Dermis microvascular lymphatic vessel endothelial cell (primary cell): ENCODE data around the gene NDEL1. TPM values are rescaled to one million over a fixed set of nuclear protein-coding genes. Genes with fewer than 3 reads are reported as not detected.

Experiments
- DNase-seq, 2 donors: peaks; one replicate each; pipeline versions ENCODE4 v3.0.0 to v3.0.0-alpha.2; 2010; ENCODE audit warnings: low read depth in 2 of 2
- total RNA-seq: library from RNA; depleted of rRNA; stranded (reverse); fragments of >200 nt; gene quantifications from 2 replicates; pipeline ENCODE4 v1.2.1, GENCODE V29; 2014

Gene NDEL1
- total RNA-seq, 1 donor from 2014 or later, result 25.0 TPM

DNA sequence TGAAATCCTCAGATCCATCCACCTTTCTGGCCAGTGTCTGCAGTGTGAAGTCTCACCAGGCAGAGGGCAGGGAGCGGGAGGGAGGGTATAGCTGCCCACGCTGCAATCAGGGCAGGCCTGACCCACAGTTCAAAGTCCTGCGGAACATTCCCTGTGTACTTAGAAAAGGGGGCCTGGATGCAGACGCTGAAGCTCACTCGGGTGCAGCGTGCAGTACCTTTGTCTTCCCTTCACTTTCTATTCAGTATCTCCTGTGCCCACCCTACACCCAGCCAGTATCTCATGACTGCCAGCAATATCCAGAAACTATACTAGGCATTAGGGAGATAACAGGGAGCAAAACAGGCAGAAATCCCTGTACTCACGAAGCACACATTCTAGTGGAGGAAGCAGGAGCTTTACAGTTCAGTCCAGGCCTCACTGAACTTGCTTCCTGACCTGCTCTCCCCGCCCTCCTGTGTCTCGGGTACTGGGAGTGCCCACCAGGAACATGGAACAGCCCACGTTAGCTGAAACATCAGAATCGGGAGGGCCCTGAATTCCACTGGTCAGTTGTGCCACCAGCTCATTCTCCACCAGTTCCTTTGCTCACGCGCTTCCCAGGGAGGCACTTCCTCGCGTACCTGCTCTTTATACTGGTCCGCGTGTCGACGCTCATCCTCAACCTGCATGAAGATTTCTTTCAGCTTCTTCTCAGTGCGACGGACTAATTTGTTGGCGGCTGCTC lies 42.2 kb downstream of the NDEL1 start:
- DNase-seq, result no peak

DNA sequence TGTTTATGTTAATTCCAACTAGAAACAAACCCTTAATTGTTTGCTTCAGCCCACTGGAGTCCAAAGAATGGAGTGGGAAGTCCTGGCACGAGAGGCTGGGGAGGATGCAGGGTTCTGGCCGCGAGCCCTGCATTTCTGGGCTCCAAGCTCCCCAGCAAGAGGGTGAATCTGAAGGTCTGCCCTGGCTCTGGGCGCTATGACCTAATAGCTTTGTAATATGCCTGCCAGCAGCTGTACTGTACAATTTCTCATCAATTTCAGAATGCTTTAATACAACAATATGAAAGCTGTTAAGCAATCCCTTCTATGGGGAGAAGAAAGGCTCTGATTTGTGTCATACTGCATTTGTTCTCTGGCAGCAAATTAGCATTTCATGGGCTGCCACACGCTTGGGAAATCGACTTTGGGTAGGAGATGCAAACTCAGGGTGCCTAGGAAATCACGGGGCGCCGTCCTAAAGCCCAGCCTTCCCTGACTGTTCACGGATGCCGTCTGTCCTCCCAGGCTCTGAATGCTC lies 43.8 kb downstream of the NDEL1 start:
- no peak for DNase-seq

DNA sequence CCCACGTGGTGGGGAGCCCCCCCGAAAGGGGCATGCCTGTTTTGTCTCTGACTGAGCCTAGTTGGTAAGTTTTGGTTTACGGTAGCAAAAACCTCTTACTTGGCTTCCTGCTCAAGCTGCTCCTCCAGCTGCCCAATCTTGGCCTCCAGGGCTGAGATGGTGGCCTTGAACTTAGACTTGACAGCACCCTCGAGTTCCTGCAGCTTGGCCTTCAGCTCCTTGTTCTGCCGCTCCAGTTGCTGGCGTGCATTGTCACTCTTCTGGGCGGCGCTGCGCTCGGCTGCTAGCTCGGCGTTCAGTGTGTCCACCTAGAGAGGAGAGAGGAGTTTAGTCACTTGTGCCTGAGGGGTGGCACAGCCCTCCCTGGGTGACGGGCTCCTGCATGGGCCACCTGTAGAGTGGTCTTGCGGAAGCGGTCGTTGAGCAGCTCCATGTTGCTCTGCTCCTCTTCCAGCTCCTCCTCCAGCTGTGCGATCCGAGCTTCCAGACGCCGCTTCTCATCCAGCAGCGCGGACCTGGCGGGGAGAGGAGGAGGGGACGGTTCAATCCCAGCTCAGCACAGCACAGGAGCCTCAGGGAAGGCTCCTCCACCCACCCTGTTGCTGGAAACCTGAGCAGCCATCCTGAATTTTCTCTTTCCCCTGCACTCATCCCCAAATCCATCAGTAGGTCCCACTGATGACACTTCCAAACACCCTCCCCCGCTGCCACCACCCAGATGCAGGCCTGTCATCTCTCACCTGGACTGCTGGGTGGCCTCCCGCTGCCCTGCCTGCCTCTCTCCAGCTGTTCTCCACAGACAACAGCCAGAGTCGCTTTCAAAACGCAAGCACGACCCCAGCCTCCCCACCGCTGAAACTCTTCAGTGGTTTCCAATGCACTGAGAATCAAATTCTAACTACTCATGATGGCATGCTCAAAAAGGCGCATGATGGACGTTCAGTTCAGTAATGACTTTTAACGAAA lies 44.6 kb downstream of the NDEL1 start:
- no peak for DNase-seq

DNA sequence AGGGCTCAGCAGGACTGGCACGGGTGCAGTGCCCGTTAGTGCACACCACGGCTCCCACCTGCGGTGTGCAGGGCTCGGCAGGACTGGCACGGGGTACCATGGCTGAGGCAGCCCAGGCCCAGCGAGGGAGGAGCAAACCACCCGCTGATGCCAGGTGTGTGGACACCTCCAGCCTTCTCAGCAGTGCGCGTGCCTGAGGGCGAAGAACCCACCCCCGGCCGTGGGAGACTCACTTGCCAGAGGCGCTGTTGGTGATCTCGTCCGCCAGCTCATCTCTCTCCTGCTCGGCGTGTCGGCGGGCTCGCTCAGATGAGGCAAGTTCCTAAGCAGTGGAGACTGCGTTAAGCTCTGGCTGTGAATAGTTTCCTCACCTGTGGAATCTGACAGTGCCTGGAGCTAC lies 45.4 kb downstream of the NDEL1 start:
- DNase-seq, result no peak

DNA sequence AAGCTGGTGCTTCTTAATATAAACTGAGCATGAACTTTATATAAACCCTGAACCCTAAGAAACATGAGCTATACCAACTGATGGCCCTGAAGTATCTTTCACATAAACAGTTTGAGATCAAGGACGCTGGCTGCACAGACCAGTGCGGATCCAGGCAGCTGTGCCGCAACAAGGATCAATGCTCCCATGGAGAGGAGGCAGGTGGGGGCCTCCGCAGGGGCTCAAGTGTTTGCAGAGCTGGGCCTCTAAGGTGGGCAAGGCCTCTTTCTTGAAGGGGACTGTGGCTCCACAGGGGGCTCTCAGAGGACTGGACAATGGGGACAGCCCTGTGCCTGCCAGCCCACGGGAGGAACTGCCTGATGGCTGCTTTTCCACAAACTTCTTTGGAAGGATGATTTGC lies 46.0 kb downstream of the NDEL1 start:
- no peak for DNase-seq

DNA sequence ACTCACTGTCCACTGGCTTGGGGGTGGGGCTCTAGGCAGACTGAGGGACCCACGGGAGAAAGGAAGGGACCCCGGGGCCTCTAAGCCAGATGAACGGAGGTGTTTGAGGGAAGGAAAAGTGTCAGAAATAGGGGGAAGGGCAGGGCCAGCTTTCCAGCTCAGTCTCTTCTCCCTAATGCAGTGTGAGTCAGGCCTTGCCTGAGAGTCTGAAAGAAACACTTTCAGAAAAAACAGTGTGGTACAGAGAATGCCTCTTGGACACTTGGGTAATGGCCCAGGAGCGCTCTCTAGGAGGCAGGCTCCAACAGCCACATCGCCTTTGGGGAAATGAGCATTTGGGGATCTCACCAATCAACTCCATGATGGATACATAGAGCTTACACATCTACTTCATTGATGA lies 46.9 kb downstream of the NDEL1 start:
- DNase-seq, result no peak

DNA sequence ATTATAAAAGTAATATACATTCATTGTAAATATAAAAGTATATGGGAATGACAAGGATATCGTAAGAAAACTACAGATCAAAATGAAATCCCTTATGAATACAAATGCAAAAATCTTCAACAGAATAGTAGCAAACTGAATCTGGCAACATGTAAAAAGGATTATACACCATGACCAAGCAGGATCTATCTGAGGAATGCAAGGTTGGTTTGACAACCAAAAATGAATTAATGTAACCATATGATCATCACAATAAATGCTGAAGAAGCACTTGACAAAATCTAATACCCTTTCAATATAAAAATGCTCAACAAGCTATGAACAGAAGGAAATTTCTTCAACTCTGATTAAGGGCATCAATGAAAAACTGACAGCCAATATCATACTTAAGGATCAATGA lies 48.8 kb downstream of the NDEL1 start:
- DNase-seq, result no peak

DNA sequence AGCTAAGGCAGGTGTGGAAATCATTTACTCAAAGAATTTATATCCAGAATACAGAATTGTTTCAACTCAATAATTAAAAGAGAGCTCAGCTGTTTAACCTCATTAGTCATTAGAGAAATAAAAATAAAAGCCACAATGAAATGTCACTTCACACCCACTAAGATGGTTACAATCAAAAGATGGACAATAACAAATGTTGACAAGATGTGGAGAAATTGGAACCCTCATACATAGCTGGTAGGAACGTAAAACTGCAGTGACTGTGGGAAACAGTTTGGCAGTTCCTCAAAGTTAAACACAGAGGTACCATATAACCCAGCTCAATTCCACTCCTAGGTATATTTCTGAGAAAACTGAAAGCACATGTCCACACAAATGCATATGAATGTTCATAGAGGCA lies 49.8 kb downstream of the NDEL1 start:
- no peak for DNase-seq

DNA sequence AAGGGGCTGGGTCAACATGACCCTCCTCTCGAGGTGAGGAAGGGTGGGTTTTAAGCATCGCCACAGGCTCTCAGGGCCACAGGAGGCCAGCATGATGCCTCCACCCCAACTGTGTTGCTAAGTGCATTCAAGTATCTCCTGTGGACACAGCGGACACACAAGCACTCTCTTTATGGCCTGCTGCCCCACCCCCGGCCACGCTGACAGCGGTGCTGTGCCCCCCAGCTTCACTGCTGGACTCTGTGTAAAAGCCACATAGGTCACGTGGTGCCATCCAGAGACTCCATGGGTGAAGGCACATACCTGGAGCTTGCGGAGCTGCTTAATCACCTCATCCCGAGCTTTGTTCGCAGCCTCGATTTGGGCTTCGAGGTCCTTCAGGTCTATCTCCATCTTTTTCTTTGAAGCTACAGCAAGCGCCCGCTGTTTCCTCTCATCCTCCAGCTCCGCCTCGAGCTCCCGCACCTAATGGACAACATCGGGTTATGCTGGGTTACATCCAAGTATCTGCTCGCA lies 51.5 kb downstream of the NDEL1 start:
- DNase-seq, result no peak

DNA sequence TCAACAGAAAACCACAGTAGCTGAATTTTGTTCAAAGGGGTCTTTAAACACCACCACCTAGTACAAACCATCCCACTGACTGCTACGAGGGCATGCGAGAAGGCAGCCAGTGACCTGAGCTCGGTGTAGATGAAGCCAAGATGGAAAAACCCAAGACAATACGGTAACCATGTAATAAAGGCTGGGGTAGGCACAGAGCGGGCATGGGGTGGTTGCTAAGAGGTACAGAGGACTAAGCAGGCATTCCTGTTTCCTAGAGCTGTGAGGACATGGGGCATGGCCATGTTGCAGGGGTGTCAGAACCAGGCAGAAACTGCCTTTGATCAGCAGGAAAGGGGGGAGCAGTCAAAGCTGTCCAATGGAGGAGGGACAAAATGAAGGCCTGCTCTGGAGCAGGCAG lies 52.1 kb downstream of the NDEL1 start:
- DNase-seq, result no peak

DNA sequence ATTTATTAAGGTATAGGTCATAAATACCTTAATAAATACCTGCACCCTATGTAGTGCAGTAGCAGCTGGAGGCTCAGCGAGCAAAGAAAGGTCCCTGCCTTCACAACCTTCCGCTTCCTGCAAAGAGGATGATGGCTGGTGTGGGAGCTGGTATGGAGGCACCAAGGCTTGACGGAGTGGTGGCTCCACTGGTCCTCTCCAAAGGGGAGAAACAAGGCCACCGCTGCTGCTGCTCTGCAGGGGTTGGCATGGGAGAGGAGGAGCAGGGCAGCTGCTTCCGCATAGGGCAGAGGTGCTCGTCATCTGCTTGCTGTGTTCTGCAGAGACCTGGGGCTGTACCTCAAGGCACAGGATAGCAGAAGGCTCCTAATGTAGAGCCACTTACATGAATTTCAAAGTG lies 52.8 kb downstream of the NDEL1 start:
- no peak for DNase-seq

DNA sequence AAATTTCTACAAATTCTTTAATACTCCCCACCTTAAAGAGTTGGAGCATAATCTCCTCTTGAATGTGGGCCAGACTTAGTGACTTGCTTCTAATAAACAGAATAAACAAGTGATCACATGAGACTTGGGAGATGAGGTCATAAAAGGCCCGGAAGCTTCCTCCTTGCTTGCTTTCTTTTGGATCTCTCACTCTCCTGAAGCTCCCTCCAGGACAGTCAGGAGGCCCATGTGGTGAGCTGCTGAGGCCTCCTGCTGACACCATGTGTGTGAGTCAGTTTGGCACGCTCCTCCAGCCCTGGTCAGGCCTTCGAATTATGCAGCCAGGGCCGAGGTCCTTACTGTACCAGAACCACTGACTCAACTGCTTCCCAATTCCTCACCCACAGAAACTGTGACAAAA lies 53.2 kb downstream of the NDEL1 start:
- peak in 1 of 2 donors; percentile 60 for DNase-seq

DNA sequence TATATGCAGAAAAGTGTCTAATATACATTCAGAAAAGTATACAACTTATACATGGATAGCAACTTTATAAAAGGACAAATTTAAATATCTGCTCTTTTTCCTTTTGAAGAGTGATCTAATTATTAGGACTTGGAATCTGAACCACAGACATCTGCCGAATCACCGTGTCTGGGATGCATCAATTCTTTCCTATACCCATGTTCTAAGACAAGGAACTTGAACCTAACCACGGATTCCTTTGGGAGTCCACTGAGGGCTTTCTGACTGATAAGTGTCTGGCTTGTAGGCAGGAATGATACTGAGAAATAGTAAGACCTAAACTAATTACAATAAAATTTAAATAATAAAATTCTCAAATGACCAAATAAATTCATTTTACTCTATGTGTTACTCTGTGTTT lies 54.2 kb downstream of the NDEL1 start:
- DNase-seq, result no peak

DNA sequence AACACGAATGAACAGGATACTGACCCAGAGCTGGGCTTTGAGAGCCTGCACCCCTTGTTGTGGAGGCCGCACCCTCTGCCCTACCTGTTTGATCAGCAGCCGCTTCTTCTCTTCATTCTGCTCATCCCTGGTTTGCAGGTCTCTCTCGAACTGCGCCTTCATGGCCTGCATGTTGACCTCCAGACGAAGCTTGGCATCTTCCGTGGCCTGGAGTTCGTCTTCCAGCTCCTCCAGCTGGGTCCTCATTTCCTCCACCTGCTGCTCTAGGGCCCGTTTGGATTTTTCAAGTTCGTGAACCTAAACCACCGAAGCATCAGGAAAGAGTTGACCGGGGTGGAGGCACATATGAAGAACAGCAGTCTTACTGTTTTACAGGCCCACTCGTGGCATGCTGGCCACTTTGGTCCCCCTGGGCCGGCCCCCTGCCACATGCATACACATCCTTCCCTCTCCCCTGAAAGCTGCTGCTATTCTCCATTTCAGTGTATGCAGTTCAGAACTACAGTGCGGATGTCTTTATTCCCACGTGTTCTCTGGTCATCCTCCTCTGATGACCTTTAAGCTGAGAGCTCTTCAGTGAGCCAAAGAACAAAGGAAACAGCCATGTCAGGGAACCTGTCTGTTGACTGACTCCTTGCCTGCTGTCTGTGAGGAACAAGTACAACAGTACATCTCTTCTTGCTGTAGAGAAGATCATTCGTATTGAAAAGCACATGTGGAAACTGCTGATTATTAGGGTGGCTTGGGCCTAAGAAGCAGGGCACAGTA lies 54.8 kb downstream of the NDEL1 start:
- no peak for DNase-seq

DNA sequence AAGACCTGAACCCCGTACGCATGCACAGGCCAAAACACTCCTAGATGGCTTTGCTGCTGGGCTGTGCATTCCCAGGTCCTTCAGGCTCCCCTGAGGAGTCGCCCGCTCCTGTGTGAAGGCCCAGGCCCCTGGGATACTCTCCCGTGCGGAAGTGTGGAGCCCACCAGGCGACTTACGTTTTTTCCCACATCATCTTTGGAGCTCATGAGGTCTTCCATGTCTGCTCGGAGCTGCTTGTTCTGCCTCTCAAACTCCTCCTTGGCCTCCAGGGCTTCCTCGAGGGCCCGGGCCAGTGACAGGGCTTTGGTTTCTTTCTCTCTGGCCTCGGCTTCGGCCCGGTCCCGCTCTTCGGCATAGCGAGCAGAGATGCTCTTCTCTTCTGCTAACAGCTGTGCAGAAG lies 56.4 kb downstream of the NDEL1 start:
- DNase-seq, result no peak

DNA sequence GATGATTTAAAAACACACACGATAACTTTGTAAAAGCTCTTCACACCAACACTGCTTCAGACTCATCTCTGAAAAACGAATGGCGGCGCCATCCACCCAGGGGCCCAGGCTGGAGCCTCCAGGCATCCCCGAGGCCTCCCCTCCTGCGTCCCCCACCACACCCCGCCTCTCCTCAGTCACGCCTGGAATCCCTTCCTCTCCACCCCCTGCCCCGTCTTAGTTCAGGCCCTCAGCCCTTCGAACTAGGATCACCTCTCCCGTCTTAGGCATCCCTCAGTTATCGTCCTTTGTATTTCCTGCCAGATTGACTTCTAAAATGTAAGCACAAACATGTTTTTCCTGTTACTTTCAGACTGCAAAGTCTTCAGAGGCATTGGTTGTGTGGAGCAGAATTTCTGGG lies 58.3 kb downstream of the NDEL1 start:
- DNase-seq, result no peak

DNA sequence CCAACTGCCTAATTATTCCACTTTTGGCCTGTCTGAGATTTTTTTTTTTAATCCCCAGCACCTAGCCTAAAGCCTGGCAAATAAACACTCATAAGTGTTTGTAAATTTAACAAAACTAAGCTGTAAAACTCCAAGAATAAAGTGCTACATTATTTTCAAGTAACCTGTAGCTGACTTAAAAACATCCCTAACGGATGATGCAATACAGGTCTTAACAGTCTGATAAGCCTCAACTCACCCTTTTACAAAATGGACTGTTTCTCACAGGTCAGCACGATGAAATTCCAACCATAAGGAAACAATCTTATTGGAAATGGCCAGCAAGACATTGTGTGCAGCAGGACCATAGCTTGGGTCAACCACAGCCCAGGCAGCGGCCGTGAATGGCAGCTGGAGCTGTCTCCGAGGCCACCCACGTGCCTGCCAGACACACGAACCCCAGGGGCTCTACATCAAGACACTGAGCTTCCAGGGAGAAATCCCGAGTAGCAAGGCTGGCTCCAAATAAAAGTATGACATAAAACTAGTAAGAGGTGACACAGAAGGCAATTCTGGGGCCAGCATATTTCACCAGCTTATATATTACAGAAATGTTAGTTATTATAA lies 58.9 kb downstream of the NDEL1 start:
- no peak for DNase-seq

DNA sequence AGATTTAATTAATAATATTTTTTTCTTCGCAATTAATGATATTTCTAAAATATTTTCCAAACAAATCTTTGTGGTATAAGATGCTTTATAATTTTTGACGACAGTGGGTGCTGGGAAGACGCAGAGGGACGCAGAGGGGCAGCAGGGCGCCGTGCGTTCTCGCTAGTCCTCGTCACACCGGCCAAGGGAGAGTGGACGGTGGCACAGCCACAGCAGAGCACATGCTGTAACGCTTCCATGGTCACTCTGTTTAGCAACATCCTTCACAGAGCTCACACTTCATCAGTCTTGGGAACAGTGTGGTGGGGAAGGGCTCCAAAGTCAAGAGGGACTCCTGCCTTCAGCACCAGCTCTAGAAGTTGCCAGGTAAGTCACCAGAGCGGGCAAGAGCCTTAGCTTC lies 60.4 kb downstream of the NDEL1 start:
- DNase-seq, result no peak

DNA sequence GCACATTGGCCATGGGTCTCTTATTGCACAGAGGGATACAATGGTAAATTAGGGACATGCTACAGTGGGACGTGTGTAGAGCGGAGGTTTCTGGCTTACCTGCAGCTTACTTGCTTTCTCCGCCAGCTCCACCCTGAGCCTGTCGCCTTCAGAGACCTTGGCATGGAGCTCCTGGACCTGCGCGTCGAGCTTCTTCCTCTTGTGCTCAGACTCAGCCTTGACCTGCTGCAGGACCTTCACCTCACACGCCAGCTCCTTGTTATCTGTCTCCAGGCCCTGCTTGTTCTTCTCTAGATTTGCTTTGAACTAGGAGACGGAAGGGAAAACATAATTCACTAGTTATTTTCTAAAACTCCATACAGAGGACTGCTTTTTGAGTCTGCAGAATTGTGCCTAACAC lies 63.5 kb downstream of the NDEL1 start:
- DNase-seq, result no peak

DNA sequence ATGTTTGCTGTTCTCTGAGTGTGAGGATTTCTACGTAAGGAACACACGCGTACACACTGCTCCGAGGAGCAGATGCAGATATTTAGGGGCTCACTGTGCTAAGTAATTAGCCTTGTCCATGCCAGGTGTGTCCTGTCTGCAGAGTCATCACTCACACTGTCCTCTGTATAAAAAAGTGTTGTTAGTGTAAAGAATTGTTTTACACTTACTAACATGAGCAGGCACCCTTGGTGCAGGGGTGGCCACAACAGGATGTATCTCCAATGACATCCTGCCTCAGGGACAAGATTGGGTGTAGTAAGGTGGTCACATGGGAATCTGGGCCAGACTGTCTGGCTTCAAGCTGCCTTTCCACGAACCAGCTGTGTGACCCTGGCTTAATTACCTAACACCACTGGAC lies 63.9 kb downstream of the NDEL1 start:
- DNase-seq, result no peak

DNA sequence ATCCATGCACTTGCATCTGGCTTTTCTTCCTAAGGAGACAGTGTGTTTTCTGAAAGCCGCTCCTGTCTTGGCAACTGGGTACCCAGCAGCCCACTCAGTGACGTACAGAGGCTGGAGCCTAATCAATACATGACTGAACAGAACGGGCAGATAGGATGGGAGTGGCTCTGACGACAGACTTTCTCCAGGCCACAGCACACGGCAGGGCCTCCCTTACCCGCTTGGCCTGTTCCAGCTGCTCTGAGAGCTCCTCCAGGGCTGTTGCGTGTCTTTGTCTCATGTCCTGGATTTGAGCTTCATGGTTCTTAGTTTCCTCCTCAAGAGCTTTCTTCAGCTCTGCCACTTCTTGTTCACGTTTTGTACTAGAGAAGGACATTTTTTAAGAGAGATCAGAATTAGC lies 64.9 kb downstream of the NDEL1 start:
- no peak for DNase-seq
